H1 (cell line): Measurements from ENCODE around the gene C2CD2L. TPM values are rescaled to one million over a fixed set of nuclear protein-coding genes. Genes with fewer than 3 reads are reported as not detected.

Experiments used
- ASH2L ChIP-seq: fragments of 200-600, 300-600 bp; sonication (generic); IDR thresholded peaks from one replicate; pipeline ENCODE4 v1.7.1; 2017; ENCODE audit warnings: low read length
- BACH1 ChIP-seq: IDR thresholded peaks from 2 replicates; pipeline ENCODE4 v1.6.1; 2012; ENCODE audit warnings: low read length, improper control_type of control experiment
- CEBPB ChIP-seq: IDR thresholded peaks from 2 replicates; pipeline ENCODE4 v1.6.1; 2012; ENCODE audit warnings: low read depth, low read length
- FOSL1 ChIP-seq: IDR thresholded peaks from 2 replicates; pipeline ENCODE4 v1.6.1; 2011; ENCODE audit warnings: mild to moderate bottlenecking, low read depth, low read length, moderate library complexity; ENCODE audit not compliant: insufficient read depth
- KDM4A ChIP-seq: IDR thresholded peaks from one replicate; pipeline ENCODE4 v1.7.1; 2012; ENCODE audit warnings: low read depth, mild to moderate bottlenecking, moderate library complexity, low read length, inconsistent platforms; ENCODE audit not compliant: severe bottlenecking
- SAP30 ChIP-seq: fragments of 300-600 bp; sonication (generic); IDR thresholded peaks from 2 replicates; pipeline ENCODE4 v1.7.1; 2012; ENCODE audit warnings: low read length, moderate library complexity, mild to moderate bottlenecking, inconsistent platforms; ENCODE audit not compliant: insufficient read depth, insufficient replicate concordance
- TAF1 ChIP-seq: IDR thresholded peaks from 2 replicates; pipeline ENCODE4 v1.6.1; 2011; ENCODE audit warnings: mild to moderate bottlenecking, low read depth, low read length
- polyA plus RNA-seq, 7 experiments: library from polyadenylated mRNA; depleted of rRNA in 3 of 7; stranded (reverse) in 5 of 7; unstranded in 2 of 7; fragments of >200 nt in 5 of 7; fragments of 200-250 nt in 2 of 7; gene quantifications; 1 replicate in 5 of 7; 2 replicates in 1 of 7; 4 replicates in 1 of 7; pipeline versions ENCODE4 v1.2.1 to v1.2.3, GENCODE V29; 2011 to 2013; ENCODE audit warnings: missing spikeins in 2 of 7, mixed read lengths in 2 of 7
- total RNA-seq: library from RNA; stranded (reverse); fragmentation: NEBNext Ultra II Directional; extraction: Animal tissue kit (Norgen Biotek cat#: 25700); gene quantifications from 2 replicates; pipeline ENCODE4 v1.2.1, GENCODE V29; 2021
- TF ChIP-seq, protein P1 (sequence below): IDR thresholded peaks from 2 replicates; pipeline ENCODE4 v1.6.1; 2012; ENCODE audit warnings: inconsistent platforms
- TF ChIP-seq, protein P2 (sequence below): fragments of 300-600 bp; sonication (generic); IDR thresholded peaks from 2 replicates; pipeline ENCODE4 v1.7.1; 2012; ENCODE audit warnings: low read length, moderate library complexity, mild to moderate bottlenecking, inconsistent platforms; ENCODE audit not compliant: insufficient replicate concordance

C2CD2L gene
- total and polyA plus RNA-seq, 2 of the 8 experiments (the other 6 are each of a cell fraction or from before 2014, with no cell fraction given), result 2.5 to 4.0 TPM

DNA sequence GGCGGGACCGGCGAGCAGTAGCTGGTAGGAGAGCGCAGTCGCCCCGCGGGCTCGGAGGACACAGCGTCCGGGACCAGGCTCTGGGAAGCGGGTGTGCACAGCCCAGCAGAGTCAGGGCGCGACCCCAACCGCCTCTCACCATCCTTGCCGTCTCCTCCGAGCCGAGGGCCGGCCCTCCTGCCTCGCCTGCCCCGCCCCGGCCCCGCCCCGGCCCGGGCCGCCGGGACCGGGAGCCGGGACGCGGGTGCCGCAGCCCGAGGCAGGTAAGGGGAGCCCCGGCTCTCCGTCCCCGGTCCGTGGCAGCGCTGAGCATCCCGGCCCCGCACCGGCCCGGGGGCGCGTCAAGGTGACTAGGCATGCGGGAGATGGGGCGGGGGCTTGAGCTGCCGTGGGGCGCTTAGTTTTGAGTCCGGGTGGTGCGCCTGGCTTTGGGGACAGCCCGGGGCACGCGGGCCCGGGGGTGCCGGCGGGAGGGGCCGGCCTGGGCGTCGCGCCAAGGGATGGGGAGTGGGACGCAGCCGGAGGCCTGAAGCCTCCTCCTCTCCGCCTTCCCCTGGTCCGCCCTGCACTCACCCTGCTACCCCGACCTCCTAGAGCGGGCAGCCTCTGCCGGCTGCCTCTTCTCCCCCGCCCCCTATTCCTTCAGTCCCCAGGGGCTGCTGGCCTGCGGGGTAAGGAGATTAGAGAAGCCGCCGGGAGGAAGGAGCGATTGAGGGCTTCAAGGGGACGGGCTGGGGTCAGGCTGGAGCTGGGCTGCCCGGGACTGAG, 42.1 kb downstream of the C2CD2L start, which contains the start of gene ABCG4 (continued):
- TF ChIP-seq SAP30 (peak; percentile 36), FOSL1 (no peak), KDM4A (peak; percentile 53), CEBPB (no peak), BACH1 (no peak), ASH2L (peak; percentile 33), TAF1 (no peak)
- TF ChIP-seq, protein P1, sequence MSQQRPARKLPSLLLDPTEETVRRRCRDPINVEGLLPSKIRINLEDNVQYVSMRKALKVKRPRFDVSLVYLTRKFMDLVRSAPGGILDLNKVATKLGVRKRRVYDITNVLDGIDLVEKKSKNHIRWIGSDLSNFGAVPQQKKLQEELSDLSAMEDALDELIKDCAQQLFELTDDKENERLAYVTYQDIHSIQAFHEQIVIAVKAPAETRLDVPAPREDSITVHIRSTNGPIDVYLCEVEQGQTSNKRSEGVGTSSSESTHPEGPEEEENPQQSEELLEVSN, result no peak; the same call in 1 of the 2 replicates
- TF ChIP-seq, protein P2, sequence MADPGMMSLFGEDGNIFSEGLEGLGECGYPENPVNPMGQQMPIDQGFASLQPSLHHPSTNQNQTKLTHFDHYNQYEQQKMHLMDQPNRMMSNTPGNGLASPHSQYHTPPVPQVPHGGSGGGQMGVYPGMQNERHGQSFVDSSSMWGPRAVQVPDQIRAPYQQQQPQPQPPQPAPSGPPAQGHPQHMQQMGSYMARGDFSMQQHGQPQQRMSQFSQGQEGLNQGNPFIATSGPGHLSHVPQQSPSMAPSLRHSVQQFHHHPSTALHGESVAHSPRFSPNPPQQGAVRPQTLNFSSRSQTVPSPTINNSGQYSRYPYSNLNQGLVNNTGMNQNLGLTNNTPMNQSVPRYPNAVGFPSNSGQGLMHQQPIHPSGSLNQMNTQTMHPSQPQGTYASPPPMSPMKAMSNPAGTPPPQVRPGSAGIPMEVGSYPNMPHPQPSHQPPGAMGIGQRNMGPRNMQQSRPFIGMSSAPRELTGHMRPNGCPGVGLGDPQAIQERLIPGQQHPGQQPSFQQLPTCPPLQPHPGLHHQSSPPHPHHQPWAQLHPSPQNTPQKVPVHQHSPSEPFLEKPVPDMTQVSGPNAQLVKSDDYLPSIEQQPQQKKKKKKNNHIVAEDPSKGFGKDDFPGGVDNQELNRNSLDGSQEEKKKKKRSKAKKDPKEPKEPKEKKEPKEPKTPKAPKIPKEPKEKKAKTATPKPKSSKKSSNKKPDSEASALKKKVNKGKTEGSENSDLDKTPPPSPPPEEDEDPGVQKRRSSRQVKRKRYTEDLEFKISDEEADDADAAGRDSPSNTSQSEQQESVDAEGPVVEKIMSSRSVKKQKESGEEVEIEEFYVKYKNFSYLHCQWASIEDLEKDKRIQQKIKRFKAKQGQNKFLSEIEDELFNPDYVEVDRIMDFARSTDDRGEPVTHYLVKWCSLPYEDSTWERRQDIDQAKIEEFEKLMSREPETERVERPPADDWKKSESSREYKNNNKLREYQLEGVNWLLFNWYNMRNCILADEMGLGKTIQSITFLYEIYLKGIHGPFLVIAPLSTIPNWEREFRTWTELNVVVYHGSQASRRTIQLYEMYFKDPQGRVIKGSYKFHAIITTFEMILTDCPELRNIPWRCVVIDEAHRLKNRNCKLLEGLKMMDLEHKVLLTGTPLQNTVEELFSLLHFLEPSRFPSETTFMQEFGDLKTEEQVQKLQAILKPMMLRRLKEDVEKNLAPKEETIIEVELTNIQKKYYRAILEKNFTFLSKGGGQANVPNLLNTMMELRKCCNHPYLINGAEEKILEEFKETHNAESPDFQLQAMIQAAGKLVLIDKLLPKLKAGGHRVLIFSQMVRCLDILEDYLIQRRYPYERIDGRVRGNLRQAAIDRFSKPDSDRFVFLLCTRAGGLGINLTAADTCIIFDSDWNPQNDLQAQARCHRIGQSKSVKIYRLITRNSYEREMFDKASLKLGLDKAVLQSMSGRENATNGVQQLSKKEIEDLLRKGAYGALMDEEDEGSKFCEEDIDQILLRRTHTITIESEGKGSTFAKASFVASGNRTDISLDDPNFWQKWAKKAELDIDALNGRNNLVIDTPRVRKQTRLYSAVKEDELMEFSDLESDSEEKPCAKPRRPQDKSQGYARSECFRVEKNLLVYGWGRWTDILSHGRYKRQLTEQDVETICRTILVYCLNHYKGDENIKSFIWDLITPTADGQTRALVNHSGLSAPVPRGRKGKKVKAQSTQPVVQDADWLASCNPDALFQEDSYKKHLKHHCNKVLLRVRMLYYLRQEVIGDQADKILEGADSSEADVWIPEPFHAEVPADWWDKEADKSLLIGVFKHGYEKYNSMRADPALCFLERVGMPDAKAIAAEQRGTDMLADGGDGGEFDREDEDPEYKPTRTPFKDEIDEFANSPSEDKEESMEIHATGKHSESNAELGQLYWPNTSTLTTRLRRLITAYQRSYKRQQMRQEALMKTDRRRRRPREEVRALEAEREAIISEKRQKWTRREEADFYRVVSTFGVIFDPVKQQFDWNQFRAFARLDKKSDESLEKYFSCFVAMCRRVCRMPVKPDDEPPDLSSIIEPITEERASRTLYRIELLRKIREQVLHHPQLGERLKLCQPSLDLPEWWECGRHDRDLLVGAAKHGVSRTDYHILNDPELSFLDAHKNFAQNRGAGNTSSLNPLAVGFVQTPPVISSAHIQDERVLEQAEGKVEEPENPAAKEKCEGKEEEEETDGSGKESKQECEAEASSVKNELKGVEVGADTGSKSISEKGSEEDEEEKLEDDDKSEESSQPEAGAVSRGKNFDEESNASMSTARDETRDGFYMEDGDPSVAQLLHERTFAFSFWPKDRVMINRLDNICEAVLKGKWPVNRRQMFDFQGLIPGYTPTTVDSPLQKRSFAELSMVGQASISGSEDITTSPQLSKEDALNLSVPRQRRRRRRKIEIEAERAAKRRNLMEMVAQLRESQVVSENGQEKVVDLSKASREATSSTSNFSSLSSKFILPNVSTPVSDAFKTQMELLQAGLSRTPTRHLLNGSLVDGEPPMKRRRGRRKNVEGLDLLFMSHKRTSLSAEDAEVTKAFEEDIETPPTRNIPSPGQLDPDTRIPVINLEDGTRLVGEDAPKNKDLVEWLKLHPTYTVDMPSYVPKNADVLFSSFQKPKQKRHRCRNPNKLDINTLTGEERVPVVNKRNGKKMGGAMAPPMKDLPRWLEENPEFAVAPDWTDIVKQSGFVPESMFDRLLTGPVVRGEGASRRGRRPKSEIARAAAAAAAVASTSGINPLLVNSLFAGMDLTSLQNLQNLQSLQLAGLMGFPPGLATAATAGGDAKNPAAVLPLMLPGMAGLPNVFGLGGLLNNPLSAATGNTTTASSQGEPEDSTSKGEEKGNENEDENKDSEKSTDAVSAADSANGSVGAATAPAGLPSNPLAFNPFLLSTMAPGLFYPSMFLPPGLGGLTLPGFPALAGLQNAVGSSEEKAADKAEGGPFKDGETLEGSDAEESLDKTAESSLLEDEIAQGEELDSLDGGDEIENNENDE, result no peak
